Measurements from ENCODE around the gene CRB2.
A peak's percentile ranks its signal among the peaks of the same experiment; 100 is the strongest.

Gene CRB2

GRCh38 chr9:123365881-123366528 is 10.0 kb downstream of the CRB2 start:
- DNase-seq = no peak

GRCh38 chr9:123368023-123368422 is 12.0 kb downstream of the CRB2 start:
- no peak for DNase-seq

GRCh38 chr9:123368536-123369153 is 12.6 kb downstream of the CRB2 start:
- DNase-seq = no peak

GRCh38 chr9:123369296-123369695 is 13.3 kb downstream of the CRB2 start:
- DNase-seq = no peak

GRCh38 chr9:123370108-123370507 is 14.1 kb downstream of the CRB2 start:
- DNase-seq = no peak

GRCh38 chr9:123370526-123371227 is 14.7 kb downstream of the CRB2 start:
- no peak for DNase-seq

- DNase-seq = no peak
These were observed 15.2 kb downstream of the CRB2 start for GRCh38 chr9:123371228-123371584.

- no peak for DNase-seq
These were observed 16.0 kb downstream of the CRB2 start for GRCh38 chr9:123371805-123372590.

GRCh38 chr9:123372766-123373446 is 16.9 kb downstream of the CRB2 start:
- no peak for DNase-seq

GRCh38 chr9:123373447-123373923 is 17.5 kb downstream of the CRB2 start:
- DNase-seq = peak; percentile 67

- peak; percentile 87 for DNase-seq
These were observed 17.9 kb downstream of the CRB2 start for GRCh38 chr9:123373946-123374345.

GRCh38 chr9:123375469-123376132 is 19.6 kb downstream of the CRB2 start:
- peak; percentile 82 for DNase-seq

- no peak for DNase-seq
These were observed 20.4 kb downstream of the CRB2 start for GRCh38 chr9:123376218-123377071.

GRCh38 chr9:123377211-123377971 is 21.4 kb downstream of the CRB2 start:
- DNase-seq = no peak

- no peak for DNase-seq
These were observed 22.0 kb downstream of the CRB2 start for GRCh38 chr9:123378025-123378424.

- no peak for DNase-seq
These were observed 23.1 kb downstream of the CRB2 start for GRCh38 chr9:123378956-123379660.

- DNase-seq = no peak
These were observed 25.1 kb downstream of the CRB2 start for GRCh38 chr9:123380852-123381705.

GRCh38 chr9:123382653-123383511 is 26.9 kb downstream of the CRB2 start:
- DNase-seq = no peak
